Activated CD8-positive, alpha-beta memory T cell treated with anti-CD3 and anti-CD28 coated beads for 4 hours (primary cell): Measurements from ENCODE around the gene CD247.

Source experiments
- DNase-seq, 2 donors: peaks; one replicate each; pipeline ENCODE4 v3.0.0-alpha.2; 2020; ENCODE audit warnings: low read depth in 2 of 2

CD247 gene

GRCh38 chr1:167542109-167543032 lies 24.0 kb upstream of the CD247 start:
- no peak for DNase-seq

GRCh38 chr1:167541610-167542009 lies 23.3 kb upstream of the CD247 start:
- DNase-seq, result no peak

- no peak for DNase-seq
These were observed 22.7 kb upstream of the CD247 start for GRCh38 chr1:167541003-167541402.

- DNase-seq, result no peak
These were observed 20.3 kb upstream of the CD247 start for GRCh38 chr1:167538657-167539056.

GRCh38 chr1:167533851-167534300 lies 15.5 kb upstream of the CD247 start:
- DNase-seq, result no peak

- no peak for DNase-seq
These were observed 14.9 kb upstream of the CD247 start for GRCh38 chr1:167532964-167533824.

- DNase-seq, result no peak
These were observed 14.0 kb upstream of the CD247 start for GRCh38 chr1:167532375-167532774.

GRCh38 chr1:167529829-167530474 lies 11.6 kb upstream of the CD247 start:
- no peak for DNase-seq

DNA sequence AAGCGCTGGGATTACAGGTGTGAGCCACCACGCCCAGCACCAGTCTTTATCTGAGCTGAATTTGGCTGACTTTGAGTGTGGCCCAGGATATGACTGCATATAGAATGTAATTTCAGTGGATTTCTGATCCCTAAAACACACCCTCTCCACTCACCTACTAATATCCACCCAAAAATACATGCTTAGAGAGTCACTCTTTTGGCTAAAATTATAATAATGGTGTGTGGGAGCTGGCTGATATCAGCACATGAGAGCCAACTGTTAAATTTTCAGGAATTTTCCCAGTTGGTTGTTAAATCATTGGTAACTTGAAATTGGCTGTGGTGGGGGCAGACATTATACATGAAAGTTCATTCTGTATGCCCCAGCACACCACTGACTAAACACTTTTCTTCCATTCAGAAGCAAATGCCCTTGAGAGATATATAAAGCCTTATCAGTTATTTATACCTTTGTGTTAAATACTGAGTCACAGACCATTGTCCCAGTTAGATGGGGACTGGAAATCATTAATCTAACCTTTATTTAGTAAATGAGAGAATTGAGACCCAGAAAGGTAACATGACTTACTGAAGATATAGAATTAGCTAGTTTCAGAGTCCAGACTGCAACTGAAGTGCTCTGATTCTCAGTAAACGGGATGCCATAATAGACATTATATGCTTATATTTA lies 9.9 kb upstream of the CD247 start:
- no peak for DNase-seq

DNA sequence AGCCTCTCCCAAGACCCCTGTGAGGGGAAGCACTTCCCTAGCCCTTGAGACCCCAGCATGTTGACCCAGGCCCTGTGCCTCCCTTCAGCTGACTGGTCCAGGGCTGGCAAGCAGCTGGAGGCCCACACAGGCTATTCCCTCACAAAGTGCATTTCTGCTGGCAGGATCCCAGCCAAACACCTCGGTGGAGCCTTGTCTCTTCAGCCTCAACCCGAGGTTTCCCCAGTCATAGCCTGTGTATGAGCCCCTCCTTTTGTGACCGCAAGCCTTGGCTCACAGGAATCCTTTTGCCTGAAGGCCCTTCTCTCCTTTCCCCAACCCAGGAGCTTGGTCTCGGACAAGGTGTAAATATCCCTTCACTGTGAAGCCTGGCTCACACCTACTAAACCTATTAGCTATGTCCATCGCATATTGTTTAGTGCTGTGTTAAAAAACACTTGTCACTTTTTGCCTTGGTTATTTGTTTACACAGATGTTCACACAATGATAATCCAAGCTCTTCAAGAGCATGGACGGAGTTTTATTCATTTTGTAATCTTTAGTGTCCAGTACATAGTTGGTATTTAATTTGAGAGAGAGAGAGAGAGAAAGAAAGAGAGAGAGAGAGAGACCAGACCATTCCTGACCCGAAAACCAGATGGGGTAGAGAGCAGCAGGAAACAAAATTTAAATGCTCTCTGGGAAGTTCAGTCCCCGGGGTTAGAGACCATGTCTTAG lies 8.5 kb upstream of the CD247 start:
- no peak for DNase-seq

DNA sequence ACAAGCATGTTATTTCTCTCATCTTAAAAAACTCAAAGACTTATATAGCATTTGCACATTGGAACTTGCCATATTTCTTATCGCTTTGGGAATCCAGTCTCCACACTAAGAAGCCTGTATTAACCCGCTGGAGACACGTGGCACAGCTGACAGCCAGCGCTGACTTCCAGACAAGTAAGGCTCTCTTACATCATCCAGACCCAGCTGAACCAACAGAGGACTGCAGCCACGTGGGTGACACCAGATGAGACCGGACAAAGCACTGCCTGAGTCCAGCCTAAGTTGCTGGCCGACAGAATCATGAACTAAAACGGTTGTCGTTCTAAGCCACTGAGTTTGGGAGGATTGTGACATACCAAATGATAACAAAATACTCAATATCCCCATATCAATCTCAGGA lies 6.3 kb upstream of the CD247 start:
- DNase-seq, result no peak

DNA sequence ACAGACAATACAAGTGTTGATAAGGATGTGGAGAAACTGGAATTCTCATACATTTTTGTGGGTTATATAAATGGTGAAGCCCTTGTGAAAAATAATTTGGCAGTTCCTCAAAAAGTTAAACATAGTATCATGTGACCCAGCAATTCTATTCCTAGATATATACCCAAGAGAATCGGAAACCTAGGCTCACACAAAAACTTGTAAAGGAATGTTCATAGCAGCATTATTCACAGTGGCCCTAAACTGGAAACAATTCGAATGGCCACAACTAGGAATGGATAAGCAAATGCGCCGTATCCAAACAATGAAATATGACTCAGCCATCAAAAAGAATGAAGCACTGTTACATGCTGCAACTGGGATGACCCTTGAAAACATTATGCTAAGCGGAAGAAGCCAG lies 3.9 kb upstream of the CD247 start:
- no peak for DNase-seq

DNA sequence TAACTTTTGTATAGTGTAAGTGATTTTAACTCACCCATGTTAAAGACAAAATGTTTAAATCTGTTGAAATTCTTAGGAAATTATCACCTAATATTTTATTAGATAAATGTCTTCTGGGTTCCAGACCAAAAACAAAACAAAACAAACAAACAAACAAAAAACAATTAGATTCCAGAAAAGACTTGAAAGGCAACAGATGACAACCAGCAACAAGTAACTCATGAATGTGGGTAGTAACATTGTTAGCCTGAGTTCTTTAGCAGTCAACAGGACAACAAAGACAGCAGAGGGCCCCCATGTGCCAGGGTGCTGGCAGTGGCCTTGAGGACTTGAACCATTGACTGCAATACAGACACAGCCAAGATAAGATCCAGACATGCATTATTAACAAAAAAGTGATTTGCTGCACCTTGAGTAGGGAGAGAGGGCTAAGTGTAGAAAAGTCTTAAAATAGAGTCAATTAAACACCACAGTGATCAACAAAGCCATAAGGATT lies 2.4 kb upstream of the CD247 start:
- DNase-seq, result no peak

- peak; percentile 80 to 85 for DNase-seq
These were observed 596 bp downstream of the CD247 start for GRCh38 chr1:167517535-167518330.

DNA sequence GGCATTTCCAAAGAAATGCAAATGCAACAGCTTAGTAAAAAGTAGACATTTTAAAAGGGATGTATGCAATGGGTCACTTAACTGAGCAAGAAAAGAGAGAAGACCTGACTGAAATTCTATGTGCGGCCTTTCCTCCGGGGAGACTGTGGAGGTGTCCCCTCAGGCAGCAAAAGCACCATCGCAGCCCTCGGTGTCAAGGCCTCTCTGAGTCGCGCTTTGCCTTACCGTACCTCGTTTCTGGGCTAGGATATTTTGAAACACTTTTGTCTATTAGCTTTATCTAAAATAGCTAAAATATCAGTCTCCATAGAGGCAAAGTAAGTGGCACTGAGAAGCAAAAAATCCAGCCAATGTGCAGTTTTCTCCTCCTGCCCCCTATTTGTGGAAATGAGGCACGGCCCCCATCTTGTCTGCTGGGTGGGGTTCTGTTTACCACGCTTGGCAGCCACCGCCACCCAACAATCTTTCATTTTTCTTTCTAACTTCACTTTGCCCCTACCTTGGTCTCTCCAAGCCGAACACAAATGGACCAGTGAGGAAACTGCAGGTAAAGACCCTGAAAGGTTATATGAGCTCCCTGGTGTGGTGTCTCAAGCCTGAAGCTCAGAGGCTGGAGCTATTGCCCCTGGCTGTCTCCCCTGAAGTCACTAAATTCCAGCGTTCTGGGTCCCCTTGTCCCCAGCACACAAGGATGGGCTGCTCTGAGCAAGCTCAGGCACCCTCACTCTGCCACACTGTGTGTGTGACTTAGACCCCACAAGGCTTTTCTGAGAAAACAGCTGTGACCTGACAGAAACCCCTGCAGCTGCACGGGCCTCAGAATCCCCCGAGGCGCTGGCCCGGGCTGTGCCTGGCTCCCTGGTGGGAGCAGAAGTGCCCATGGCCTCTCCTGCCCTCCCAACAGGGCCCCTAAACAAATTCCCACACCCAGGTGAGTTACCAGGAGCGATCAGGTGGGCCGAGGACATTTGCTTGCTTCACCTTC lies 1.6 kb downstream of the CD247 start:
- DNase-seq, result no peak

- DNase-seq, result no peak
These were observed 2.4 kb downstream of the CD247 start for GRCh38 chr1:167515893-167516321.

- no peak for DNase-seq
These were observed 2.9 kb downstream of the CD247 start for GRCh38 chr1:167515461-167515860.

DNA sequence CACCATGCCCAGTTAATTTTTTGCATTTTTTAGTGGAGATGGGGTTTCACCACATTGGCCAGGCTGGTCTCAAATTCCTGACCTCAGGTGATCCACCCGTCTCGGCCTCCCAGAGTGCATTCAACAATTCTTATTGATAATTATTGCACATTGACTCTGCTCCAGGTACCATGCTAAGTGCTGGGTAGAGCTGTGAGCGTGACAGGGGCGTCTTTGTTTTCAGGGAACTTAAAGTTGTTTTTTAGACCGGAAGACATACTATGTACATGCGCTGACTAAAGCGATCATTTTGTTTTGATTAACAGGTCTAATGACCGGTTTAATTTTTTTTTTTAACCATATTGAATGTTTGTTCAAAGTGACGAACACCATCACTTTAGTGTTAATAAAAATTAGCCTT lies 4.0 kb downstream of the CD247 start:
- no peak for DNase-seq
